CD4-positive, alpha-beta T cell treated with Interleukin-6 at 100 ng/mL for 8 hours (primary cell): ENCODE measurements around the gene HOXA7.

Experiments used
- DNase-seq: peaks from one replicate; pipeline ENCODE4 v3.0.0-alpha.2; 2020; ENCODE audit warnings: mixed read lengths, low spot score

Gene HOXA7

GRCh38 chr7:27118580-27118979 lies 37.9 kb downstream of the HOXA7 start:
- no peak for DNase-seq

- no peak for DNase-seq
These were observed 38.5 kb downstream of the HOXA7 start for GRCh38 chr7:27117887-27118491.

GRCh38 chr7:27116962-27117886 lies 39.3 kb downstream of the HOXA7 start:
- DNase-seq = no peak

GRCh38 chr7:27116031-27116961 lies 40.2 kb downstream of the HOXA7 start:
- DNase-seq = no peak

GRCh38 chr7:27115221-27116026 lies 41.1 kb downstream of the HOXA7 start:
- DNase-seq = no peak

GRCh38 chr7:27114881-27115220 lies 41.6 kb downstream of the HOXA7 start:
- no peak for DNase-seq

GRCh38 chr7:27113991-27114769 lies 42.3 kb downstream of the HOXA7 start:
- no peak for DNase-seq

- DNase-seq = no peak
These were observed 43.2 kb downstream of the HOXA7 start for GRCh38 chr7:27112955-27113949.

GRCh38 chr7:27112361-27112760 lies 44.1 kb downstream of the HOXA7 start:
- no peak for DNase-seq

- DNase-seq = no peak
These were observed 44.7 kb downstream of the HOXA7 start for GRCh38 chr7:27111751-27112277.

- DNase-seq = no peak
These were observed 45.3 kb downstream of the HOXA7 start for GRCh38 chr7:27111042-27111750.

- DNase-seq = no peak
These were observed 46.1 kb downstream of the HOXA7 start for GRCh38 chr7:27110186-27111031.

- DNase-seq = no peak
These were observed 46.8 kb downstream of the HOXA7 start for GRCh38 chr7:27109466-27110185.

GRCh38 chr7:27108390-27109127 lies 47.9 kb downstream of the HOXA7 start:
- DNase-seq = no peak

- no peak for DNase-seq
These were observed 48.8 kb downstream of the HOXA7 start for GRCh38 chr7:27107391-27108381.
